ENCODE measurements around the gene DLGAP3. TPM values are rescaled to one million over a fixed set of nuclear protein-coding genes. Genes with fewer than 3 reads are reported as not detected.

DLGAP3 gene
- polyA plus RNA-seq, 2 donors, result 0.10 to 0.11 TPM

DNA sequence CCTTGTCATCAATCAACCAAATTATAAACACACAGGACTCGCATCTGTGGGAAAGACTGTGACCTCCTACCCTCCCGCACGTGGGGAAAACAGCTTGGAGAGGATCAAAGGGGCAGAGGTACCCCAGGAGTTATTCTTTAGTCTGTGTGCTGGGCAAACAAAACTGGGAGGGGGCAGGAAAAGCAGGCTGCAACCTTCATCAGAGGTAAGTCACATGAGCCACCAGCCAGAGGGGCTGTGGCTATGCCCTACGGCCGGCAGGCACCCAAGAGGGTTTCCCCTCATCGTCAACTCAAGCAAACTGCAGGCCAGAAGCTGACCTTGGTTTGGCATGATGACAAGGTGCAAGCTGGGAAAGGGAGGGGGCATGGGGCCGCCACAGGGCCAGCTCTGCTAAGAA is 82.4 kb downstream of the DLGAP3 start:
- Histone ChIP-seq H3K4me1 (ENCODE audit: control insufficient read depth in 2 of 2, insufficient read depth in 2 of 2, low read length in 1 of 2) (peaks cover 7% of the 10 kb centered on the region in 2 donors), H3K36me3 (ENCODE audit: control insufficient read depth in 2 of 2, insufficient read depth in 2 of 2, low read length in 1 of 2) (peaks cover 0 to 2% of the 10 kb centered on the region in 2 donors), H3K27me3 (ENCODE audit: control insufficient read depth in 1 of 2, insufficient read depth in 2 of 2, low read length in 2 of 2) (no peaks in the 10 kb centered on the region), H3K9me3 (ENCODE audit: control insufficient read depth in 2 of 2, insufficient read depth in 1 of 2, low read depth in 1 of 2, low read length in 1 of 2) (no peaks in the 10 kb centered on the region), H3K4me3 (ENCODE audit: low read depth in 1 of 2, low read length in 2 of 2) (no peak overlapping the region), H3K27ac (ENCODE audit: low read depth in 2 of 2, low read length in 1 of 2) (no peak overlapping the region)
- WGBS, 2 donors, result 58 to 82% methylated on average over 7 of the region's 7 CpGs

DNA sequence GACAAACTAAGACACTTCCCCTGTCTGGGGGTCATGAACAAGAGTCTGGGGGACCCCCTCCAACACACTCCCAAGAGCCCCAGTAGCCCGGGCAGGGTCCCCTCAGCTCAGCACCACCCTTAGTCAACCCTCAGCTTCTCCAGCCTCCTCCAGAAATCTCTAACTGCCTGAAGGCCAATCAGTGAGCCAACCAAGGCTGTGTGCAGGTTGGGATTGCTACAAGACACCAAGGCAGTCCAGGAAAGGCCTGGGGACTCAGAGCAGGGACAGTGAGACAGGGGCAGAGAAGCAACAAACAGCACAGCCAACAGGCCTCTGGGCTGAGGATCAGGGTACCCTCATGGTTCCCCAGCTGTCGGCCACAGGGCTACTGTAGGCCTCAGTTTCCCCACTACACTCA is 83.2 kb downstream of the DLGAP3 start:
- no peaks in the 10 kb centered on the region for H3K9me3 ChIP-seq (ENCODE audit: control insufficient read depth in 2 of 2, insufficient read depth in 1 of 2, low read depth in 1 of 2, low read length in 1 of 2)
- WGBS, 2 donors, result 94 to 96% methylated on average over 2 of the region's 2 CpGs
- H3K4me3 ChIP-seq (ENCODE audit: low read depth in 1 of 2, low read length in 2 of 2), result no peak overlapping the region
- H3K27me3 ChIP-seq (ENCODE audit: control insufficient read depth in 1 of 2, insufficient read depth in 2 of 2, low read length in 2 of 2), result no peaks in the 10 kb centered on the region
- H3K27ac ChIP-seq (ENCODE audit: low read depth in 2 of 2, low read length in 1 of 2), result no peak overlapping the region
- peaks cover 0 to 2% of the 10 kb centered on the region in 2 donors for H3K36me3 ChIP-seq (ENCODE audit: control insufficient read depth in 2 of 2, insufficient read depth in 2 of 2, low read length in 1 of 2)
- peaks cover under 1 to 3% of the 10 kb centered on the region in 2 donors for H3K4me1 ChIP-seq (ENCODE audit: control insufficient read depth in 2 of 2, insufficient read depth in 2 of 2, low read length in 1 of 2)

DNA sequence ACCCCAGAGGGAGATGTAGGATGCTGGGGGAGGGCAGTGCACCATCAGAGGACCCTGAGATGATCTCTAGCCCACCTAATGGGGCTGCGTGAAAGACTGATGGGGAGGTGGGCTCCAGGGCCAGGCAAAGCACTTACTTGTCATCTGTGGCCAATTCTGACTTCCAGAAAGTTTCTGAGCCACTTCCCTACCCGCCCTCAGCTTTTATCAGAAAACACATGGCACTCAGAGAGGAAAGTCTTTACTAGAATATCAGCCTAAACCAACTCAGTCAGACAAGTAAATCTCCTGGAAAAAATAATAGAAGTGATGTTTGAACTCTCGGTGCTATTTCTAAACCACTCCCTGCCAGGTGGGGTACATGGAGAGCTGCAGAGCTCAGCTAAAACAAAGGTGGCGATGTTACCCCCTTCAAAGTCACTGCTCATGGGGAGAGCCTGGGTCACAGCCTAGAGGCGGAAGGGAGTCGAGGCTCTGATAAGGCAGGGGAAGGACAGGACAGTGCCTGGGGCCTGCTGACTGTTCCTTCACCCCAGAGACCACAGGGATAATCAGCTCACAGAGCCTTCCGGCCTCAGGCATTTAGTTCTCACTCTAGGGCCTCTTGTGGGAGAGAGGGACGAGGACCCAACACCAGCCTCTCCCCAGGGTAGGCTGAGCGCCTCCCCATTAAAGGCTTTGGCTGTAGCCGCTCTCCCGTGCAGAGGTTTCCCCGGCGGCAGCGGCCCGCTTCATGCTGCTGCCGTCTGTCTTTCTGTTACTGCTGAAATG is 84.1 kb downstream of the DLGAP3 start:
- no peak overlapping the region for H3K27ac ChIP-seq (ENCODE audit: low read depth in 2 of 2, low read length in 1 of 2)
- WGBS, 2 donors, result 76 to 89% methylated on average over 16 of the region's 16 CpGs
- H3K4me1 ChIP-seq (ENCODE audit: control insufficient read depth in 2 of 2, insufficient read depth in 2 of 2, low read length in 1 of 2), result peaks cover 0 to 3% of the 10 kb centered on the region in 2 donors
- H3K27me3 ChIP-seq (ENCODE audit: control insufficient read depth in 1 of 2, insufficient read depth in 2 of 2, low read length in 2 of 2), result no peaks in the 10 kb centered on the region
- H3K4me3 ChIP-seq (ENCODE audit: low read depth in 1 of 2, low read length in 2 of 2), result no peak overlapping the region
- H3K36me3 ChIP-seq (ENCODE audit: control insufficient read depth in 2 of 2, insufficient read depth in 2 of 2, low read length in 1 of 2), result no peaks in the 10 kb centered on the region
- no peaks in the 10 kb centered on the region for H3K9me3 ChIP-seq (ENCODE audit: control insufficient read depth in 2 of 2, insufficient read depth in 1 of 2, low read depth in 1 of 2, low read length in 1 of 2)

DNA sequence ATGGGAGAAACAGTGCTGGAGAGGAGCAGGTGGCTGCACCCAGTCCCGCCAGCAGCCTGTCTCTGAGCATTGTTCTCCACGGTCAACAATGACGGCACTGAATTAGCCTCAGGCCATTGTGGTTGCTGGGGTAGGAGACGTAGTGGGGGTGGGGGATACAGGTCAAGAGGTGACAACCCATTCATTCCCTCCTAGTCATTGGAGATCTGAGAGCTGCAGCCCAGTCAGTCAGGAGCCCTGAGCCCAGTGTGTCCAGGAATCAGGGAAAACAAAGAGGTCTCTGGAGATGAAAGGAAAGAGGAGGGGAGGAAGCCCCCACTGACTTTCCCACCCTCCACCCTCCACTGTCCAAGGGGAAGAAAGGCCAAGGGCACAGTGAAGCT is 85.2 kb downstream of the DLGAP3 start:
- Histone ChIP-seq H3K4me1 (ENCODE audit: control insufficient read depth in 2 of 2, insufficient read depth in 2 of 2, low read length in 1 of 2) (peaks cover 0 to 3% of the 10 kb centered on the region in 2 donors), H3K27me3 (ENCODE audit: control insufficient read depth in 1 of 2, insufficient read depth in 2 of 2, low read length in 2 of 2) (no peaks in the 10 kb centered on the region), H3K36me3 (ENCODE audit: control insufficient read depth in 2 of 2, insufficient read depth in 2 of 2, low read length in 1 of 2) (no peaks in the 10 kb centered on the region), H3K9me3 (ENCODE audit: control insufficient read depth in 2 of 2, insufficient read depth in 1 of 2, low read depth in 1 of 2, low read length in 1 of 2) (no peaks in the 10 kb centered on the region), H3K4me3 (ENCODE audit: low read depth in 1 of 2, low read length in 2 of 2) (no peak overlapping the region), H3K27ac (ENCODE audit: low read depth in 2 of 2, low read length in 1 of 2) (no peak overlapping the region)
- 45 to 59% methylated on average over 4 of the region's 4 CpGs for WGBS, 2 donors

DNA sequence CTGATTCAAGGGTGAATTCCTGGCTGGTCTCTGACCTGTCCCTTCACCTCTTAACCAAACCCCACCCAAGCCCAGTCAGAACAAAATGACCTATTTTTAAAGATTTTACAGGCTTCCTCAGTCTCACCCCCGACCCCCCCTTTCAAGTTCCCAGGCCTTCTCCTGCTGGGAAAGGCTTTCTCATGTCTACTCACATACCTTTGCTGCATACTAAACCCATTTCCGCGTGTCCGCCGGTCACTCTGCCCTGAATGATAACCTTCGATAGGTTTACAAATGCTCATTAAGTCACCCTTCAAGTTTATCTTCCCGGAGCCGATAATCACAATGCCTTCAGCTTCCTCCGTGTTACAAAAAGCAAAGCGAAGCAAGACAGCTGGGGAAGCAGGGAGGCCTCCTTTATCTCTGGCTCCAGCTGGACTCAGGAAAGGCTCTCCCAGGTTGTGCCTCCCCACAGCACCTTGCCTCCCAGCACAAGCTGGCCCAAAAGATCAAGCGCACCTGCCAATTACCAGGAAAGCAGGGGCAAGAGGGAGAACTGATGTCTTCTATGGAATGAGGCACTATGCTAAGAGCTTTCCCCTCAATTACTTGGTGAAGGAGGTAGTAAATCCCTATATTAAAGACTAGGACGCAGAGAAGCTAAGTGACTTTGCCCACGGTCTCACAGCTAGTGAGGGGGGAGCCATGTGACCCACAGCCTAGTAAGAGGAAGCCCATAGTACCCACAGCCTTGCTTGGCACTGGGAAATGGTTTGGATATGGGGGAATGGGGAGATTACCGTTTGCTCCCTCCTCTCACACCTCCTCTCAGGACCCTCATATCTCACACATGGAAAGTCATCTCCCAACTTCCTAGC is 85.8 kb downstream of the DLGAP3 start:
- 61 to 66% methylated on average over 14 of the region's 14 CpGs for WGBS, 2 donors

DNA sequence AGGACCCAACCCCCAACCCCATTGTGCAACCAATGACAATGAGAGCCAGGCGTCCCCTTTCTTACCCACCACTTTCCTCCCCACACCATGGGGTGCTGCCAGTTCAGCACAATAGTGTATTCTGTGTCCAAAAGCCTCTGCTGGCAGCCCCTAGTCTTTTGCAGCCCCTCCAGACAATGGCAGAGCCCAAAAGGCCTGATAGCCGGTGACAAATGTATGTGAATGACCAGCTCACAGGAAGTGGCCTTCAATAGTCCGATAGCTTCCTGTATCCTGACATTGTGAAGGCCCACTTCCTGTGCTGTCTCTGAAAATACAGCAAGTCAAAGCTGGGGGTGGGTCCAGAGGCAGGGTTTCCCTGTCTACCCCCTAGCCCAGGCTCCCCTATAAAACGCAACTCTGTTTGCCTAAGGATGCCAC is 86.5 kb downstream of the DLGAP3 start:
- H3K9me3 ChIP-seq (ENCODE audit: control insufficient read depth in 2 of 2, insufficient read depth in 1 of 2, low read depth in 1 of 2, low read length in 1 of 2), result no peaks in the 10 kb centered on the region
- no peaks in the 10 kb centered on the region for H3K27me3 ChIP-seq (ENCODE audit: control insufficient read depth in 1 of 2, insufficient read depth in 2 of 2, low read length in 2 of 2)
- H3K36me3 ChIP-seq (ENCODE audit: control insufficient read depth in 2 of 2, insufficient read depth in 2 of 2, low read length in 1 of 2), result no peaks in the 10 kb centered on the region
- H3K4me1 ChIP-seq (ENCODE audit: control insufficient read depth in 2 of 2, insufficient read depth in 2 of 2, low read length in 1 of 2), result peaks cover 0 to 3% of the 10 kb centered on the region in 2 donors
- WGBS, 2 donors, result 77 to 83% methylated on average over 4 of the region's 4 CpGs
- H3K27ac ChIP-seq (ENCODE audit: low read depth in 2 of 2, low read length in 1 of 2), result peak overlapping the region in 1 of 2 donors; percentile 13
- no peak overlapping the region for H3K4me3 ChIP-seq (ENCODE audit: low read depth in 1 of 2, low read length in 2 of 2)

More for the DNA sequence above, 85.8 kb downstream of the DLGAP3 start:
- no peaks in the 10 kb centered on the region for H3K36me3 ChIP-seq (ENCODE audit: control insufficient read depth in 2 of 2, insufficient read depth in 2 of 2, low read length in 1 of 2)
- H3K4me1 ChIP-seq (ENCODE audit: control insufficient read depth in 2 of 2, insufficient read depth in 2 of 2, low read length in 1 of 2), result peaks cover 0 to 3% of the 10 kb centered on the region in 2 donors
- no peaks in the 10 kb centered on the region for H3K27me3 ChIP-seq (ENCODE audit: control insufficient read depth in 1 of 2, insufficient read depth in 2 of 2, low read length in 2 of 2)
- H3K4me3 ChIP-seq (ENCODE audit: low read depth in 1 of 2, low read length in 2 of 2), result no peak overlapping the region
- no peaks in the 10 kb centered on the region for H3K9me3 ChIP-seq (ENCODE audit: control insufficient read depth in 2 of 2, insufficient read depth in 1 of 2, low read depth in 1 of 2, low read length in 1 of 2)
- H3K27ac ChIP-seq (ENCODE audit: low read depth in 2 of 2, low read length in 1 of 2), result no peak overlapping the region

DNA sequence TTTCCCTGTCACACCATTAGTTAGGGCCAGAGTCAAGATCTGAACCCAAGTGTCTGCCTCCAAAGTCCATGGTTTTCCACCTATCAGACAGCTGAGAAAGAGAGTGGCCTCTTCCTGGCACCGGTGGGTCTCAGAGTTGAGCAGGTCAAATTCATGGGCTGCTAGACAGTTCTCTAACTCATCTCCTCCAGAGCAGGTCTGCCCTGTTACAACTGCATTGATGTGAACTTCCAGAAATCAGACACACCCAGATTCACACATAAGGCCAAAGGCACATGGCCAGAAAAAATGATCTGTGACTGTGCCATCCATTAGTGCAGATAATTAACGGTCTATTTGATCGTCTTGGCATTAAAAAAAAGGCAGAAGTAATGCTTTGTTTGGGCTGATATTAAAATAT is 87.4 kb downstream of the DLGAP3 start:
- Histone ChIP-seq H3K4me3 (ENCODE audit: low read depth in 1 of 2, low read length in 2 of 2) (no peak overlapping the region), H3K27ac (ENCODE audit: low read depth in 2 of 2, low read length in 1 of 2) (no peak overlapping the region), H3K4me1 (ENCODE audit: control insufficient read depth in 2 of 2, insufficient read depth in 2 of 2, low read length in 1 of 2) (peaks cover 0 to 3% of the 10 kb centered on the region in 2 donors), H3K9me3 (ENCODE audit: control insufficient read depth in 2 of 2, insufficient read depth in 1 of 2, low read depth in 1 of 2, low read length in 1 of 2) (no peaks in the 10 kb centered on the region), H3K36me3 (ENCODE audit: control insufficient read depth in 2 of 2, insufficient read depth in 2 of 2, low read length in 1 of 2) (no peaks in the 10 kb centered on the region), H3K27me3 (ENCODE audit: control insufficient read depth in 1 of 2, insufficient read depth in 2 of 2, low read length in 2 of 2) (no peaks in the 10 kb centered on the region)
- 33 to 37% methylated on average over 3 of the region's 3 CpGs for WGBS, 2 donors

DNA sequence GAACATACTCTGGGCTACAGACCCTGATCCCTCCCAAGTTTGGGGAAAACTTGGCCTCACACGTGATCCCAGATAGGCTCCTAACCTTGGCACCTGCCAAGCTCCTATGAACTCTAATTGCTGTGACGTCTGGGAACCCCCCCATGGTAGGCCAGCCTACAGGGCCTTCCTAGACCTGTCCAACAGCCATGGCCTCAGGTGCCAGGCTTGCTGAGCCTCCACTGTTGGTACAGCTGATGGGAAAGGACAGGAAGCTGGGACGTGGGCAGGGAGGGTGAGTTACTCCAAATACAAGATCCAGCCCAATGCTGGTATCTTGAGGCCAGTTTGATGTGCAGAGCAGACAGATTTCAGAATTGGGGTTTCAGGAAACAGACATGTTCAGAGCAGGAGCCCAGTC is 89.0 kb downstream of the DLGAP3 start:
- Histone ChIP-seq H3K27me3 (ENCODE audit: control insufficient read depth in 1 of 2, insufficient read depth in 2 of 2, low read length in 2 of 2) (no peaks in the 10 kb centered on the region), H3K4me3 (ENCODE audit: low read depth in 1 of 2, low read length in 2 of 2) (no peak overlapping the region), H3K36me3 (ENCODE audit: control insufficient read depth in 2 of 2, insufficient read depth in 2 of 2, low read length in 1 of 2) (no peaks in the 10 kb centered on the region), H3K9me3 (ENCODE audit: control insufficient read depth in 2 of 2, insufficient read depth in 1 of 2, low read depth in 1 of 2, low read length in 1 of 2) (no peaks in the 10 kb centered on the region), H3K27ac (ENCODE audit: low read depth in 2 of 2, low read length in 1 of 2) (no peak overlapping the region), H3K4me1 (ENCODE audit: control insufficient read depth in 2 of 2, insufficient read depth in 2 of 2, low read length in 1 of 2) (peaks cover 0 to 3% of the 10 kb centered on the region in 2 donors)
- 90 to 92% methylated on average over 3 of the region's 3 CpGs for WGBS, 2 donors

DNA sequence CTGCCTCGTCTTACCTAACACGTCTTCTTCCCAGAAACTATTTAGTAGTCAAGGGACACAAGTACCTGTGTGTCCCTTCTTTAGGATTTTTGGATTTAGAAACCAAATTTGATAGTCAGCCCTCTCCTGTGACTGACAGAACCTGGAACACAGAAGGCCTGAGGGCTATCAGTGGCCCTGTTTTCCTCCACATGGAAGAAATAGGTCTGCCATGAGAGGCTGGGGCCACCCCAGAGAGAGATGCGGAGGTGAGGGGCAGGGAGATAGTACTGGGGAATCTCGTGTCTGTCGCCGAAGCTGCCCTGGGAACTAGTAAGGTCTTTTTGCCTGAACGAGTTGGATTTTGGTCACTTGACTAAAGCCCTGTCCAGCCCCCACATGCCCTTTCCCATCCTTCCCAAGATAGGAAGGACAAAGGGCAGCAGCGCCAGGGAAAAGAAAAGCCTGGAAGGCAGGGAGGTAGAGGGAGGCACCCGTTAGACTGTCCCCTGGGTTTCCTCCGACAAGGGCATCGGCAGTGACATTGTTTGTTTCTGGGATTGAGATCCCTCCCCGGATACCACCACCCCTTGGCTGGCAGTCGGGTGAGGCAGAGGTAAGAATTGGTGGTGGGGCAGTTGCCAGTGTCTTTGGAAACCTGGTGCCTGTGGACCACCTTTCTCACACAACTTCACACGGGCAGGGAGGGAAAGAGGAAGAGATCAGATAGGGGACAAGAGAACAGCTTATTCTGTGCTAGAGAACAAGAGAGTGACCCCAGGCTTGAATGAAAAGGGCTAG is 89.7 kb downstream of the DLGAP3 start:
- H3K4me3 ChIP-seq (ENCODE audit: low read depth in 1 of 2, low read length in 2 of 2), result no peak overlapping the region
- H3K36me3 ChIP-seq (ENCODE audit: control insufficient read depth in 2 of 2, insufficient read depth in 2 of 2, low read length in 1 of 2), result no peaks in the 10 kb centered on the region
- H3K27ac ChIP-seq (ENCODE audit: low read depth in 2 of 2, low read length in 1 of 2), result no peak overlapping the region
- H3K9me3 ChIP-seq (ENCODE audit: control insufficient read depth in 2 of 2, insufficient read depth in 1 of 2, low read depth in 1 of 2, low read length in 1 of 2), result no peaks in the 10 kb centered on the region
- 76 to 85% methylated on average over 14 of the region's 14 CpGs for WGBS, 2 donors
- no peaks in the 10 kb centered on the region for H3K27me3 ChIP-seq (ENCODE audit: control insufficient read depth in 1 of 2, insufficient read depth in 2 of 2, low read length in 2 of 2)
- peaks cover 0 to 3% of the 10 kb centered on the region in 2 donors for H3K4me1 ChIP-seq (ENCODE audit: control insufficient read depth in 2 of 2, insufficient read depth in 2 of 2, low read length in 1 of 2)

Measured in esophagus (tissue), 2 donors.